HG02678 (cell line): ENCODE data around the gene LRRC41.
"Not testable (repeated sequence)": the region's sequence is repeated elsewhere in the genome, so short reads cannot be mapped to it uniquely, and the experiment has no call there.

ENCODE experiments used
- ATAC-seq: cut with Tn5 transposase; IDR thresholded peaks from one replicate; pipeline ENCODE4 v1.9.1; 2021; ENCODE audit warnings: mild to moderate bottlenecking, moderate library complexity; ENCODE audit not compliant: unreplicated experiment

The LRRC41 gene

DNA sequence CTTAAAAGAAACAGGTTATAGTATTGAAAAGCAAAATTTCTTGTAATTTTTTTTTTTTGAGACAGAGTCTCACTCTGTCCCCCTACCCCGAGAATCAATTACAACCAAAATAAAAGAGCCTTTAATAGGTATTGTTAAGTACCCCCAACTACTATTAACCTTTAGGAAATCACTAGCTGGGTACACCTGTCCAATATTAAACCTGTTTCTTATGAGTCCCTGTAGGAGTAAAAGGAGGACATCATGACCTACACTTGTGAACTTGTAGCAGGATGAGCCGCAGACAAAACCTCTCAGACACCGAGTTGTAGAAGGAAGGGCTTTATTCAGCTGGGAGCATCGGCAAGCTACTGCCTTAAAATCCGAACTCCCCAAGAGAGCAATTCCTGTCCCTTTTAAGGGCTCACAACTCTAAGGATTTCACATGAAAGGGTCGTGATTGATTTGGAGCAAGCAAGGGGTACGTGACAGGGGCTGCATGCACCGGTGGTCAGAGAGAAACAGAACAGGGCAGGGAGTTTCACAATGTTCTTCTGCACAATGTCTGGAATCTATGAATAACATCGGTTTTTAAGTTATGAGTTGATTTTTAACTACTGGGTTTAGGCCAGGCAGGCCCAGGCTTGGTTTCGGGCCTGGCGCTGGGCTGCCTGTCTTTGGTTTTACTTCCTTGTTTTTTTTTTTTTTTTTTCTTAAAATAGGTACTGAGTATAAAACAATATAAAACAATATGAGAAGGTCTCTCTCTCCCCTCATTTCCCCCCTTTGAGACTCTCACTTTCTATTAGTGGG lies 22.1 kb upstream of the LRRC41 start:
- not testable (repeated sequence) for ATAC-seq

- ATAC-seq = not testable (repeated sequence)
These were observed 18.8 kb upstream of the LRRC41 start for GRCh38 chr1:46322191-46322590.

DNA sequence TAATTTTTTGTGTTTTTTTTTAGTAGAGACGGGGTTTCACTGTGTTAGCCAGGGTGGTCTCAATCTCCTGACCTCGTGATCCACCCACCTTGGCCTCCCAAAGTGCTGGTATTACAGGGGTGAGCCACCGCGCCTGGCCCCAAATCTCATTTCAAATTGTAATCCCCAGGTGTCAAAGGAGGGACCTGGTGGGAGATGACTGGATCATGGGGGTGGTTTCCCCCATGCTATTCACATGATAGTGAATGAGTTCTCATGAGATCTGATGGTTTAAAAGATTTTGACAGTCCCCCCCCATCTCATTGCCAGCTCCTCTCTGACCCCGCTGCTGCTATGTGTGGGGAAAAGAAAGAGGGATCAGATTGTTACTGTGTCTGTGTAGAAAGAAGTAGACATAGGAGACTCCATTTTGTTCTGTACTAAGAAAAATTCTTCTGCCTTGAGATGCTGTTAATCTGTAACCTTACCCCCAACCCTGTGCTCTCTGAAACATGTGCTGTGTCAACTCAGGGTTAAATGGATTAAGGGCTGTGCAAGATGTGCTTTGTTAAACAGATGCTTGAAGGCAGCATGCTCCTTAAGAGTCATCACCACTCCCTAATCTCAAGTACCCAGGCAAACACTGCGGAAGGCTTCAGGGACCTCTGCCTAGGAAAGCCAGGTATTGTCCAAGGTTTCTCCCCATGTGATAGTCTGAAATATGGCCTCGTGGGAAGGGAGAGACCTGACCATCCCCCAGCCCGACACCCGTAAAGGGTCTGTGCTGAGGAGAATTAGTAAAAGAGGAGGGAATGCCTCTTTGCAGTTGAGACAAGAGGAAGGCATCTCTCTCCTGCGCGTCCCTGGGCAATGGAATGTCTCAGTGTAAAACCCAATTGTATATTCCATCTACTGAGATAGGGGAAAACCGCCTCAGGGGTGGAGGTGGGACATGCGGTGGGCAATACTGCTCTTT lies 16.8 kb upstream of the LRRC41 start:
- ATAC-seq = not testable (repeated sequence)

GRCh38 chr1:46319301-46319700 lies 15.9 kb upstream of the LRRC41 start:
- ATAC-seq = not testable (repeated sequence)

- no peak for ATAC-seq
These were observed 13.9 kb upstream of the LRRC41 start for GRCh38 chr1:46317323-46317722.

- no peak for ATAC-seq
These were observed 12.4 kb upstream of the LRRC41 start for GRCh38 chr1:46315669-46316403.

- no peak for ATAC-seq
These were observed 6.9 kb upstream of the LRRC41 start for GRCh38 chr1:46310321-46310720.

GRCh38 chr1:46309401-46310159 lies 6.2 kb upstream of the LRRC41 start:
- no peak for ATAC-seq

DNA sequence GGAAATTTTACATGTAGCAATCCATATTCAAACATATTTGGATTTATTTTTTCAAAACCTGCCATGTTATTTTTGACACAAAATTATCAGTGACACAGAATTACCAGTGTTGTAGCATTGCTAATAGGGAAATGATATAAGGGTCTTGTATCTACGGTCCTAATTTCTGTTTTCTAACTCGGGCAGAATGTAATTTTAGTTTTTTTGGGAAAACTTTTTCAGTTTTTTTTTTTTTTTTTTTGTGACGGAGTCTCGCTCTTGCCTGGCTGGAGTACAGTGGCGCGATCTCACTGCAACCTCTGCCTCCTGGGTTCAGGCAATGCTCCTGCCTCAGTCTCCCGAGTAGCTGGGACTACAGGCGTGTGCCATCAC lies 2.7 kb upstream of the LRRC41 start:
- no peak for ATAC-seq

DNA sequence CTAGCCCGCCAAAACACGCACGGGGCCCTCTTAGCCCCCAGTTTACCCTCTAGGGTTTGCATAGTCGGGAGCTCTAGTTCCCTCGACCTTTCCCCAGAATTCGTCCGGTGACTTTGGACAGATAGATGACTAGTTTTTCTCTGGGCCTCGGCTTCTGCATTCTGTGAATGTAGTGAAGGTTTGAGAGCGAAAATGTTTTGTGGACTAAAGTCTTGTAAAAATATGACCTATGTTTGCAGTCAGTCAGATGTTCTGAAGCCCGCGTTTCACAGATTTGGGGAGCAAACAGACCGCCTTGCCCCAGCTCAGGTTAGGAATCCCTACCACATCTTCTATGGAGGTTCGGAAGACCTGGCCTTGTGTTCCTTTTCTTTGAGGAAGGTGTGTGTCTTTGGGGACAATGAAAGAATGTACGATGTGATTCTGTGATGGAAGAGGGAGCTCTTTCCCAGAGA lies 483 bp upstream of the LRRC41 start:
- ATAC-seq = no peak

DNA sequence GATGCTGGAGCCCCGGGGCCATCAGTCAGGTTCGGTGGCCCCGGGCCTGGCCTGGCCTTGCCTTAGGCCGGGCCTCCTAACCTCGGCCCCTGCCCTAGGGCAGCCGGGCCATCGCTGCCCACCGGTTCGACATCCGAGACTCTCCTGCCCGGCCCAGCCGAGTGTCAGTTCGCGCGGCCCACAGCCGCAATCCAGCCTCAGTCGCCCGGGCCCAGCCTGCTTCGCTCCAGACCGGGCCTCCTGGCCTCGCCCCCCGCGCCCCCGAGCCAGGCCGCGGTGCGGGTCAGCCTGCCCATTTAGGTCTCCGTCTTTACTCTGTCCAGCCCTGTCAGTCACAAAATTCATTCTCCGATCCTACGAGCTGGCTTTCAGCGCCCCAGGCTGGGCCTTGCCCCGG lies 777 bp downstream of the LRRC41 start:
- ATAC-seq = peak; percentile 3

GRCh38 chr1:46301808-46302640 lies 1.4 kb downstream of the LRRC41 start:
- no peak for ATAC-seq

GRCh38 chr1:46301406-46301807 lies 2.0 kb downstream of the LRRC41 start:
- no peak for ATAC-seq

- ATAC-seq = no peak
These were observed 2.6 kb downstream of the LRRC41 start for GRCh38 chr1:46300673-46301405.

DNA sequence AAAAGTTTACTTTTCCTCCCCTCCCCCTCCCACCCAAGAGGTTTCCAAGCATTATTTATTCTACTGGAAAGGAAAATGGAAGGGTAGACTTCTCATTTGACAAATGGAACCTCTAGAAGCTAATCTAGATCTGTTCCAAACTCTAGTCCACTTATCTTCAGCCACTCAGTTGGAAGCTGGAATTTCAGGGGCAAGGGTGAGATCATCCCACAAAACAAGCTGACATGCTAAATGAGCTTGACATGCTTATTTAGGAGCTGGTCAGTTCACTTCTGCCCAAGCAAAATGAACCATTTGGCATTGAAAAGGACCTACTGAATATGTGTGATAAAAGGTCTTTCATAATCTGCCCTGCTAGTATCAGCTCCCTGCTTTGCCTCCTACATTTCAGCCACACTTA lies 5.0 kb downstream of the LRRC41 start:
- no peak for ATAC-seq

DNA sequence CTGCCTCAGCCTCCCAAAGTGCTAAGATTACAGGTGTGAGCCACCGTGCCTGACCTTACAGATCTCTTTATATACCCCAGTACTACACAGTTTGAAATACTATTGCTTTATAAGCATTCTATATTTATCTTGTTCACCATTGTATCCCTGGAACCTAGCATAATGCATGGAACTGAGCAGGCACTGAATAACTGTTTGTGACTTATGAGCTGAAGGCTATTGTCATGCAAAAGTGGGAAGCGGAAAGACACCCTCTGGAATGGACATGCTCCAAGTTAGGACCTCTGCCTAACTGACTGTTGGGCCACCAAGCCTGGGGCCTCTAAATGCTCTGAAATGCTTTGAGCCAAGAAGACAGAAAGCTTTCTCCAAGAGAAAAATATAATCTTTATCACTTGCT lies 8.1 kb downstream of the LRRC41 start:
- no peak for ATAC-seq

DNA sequence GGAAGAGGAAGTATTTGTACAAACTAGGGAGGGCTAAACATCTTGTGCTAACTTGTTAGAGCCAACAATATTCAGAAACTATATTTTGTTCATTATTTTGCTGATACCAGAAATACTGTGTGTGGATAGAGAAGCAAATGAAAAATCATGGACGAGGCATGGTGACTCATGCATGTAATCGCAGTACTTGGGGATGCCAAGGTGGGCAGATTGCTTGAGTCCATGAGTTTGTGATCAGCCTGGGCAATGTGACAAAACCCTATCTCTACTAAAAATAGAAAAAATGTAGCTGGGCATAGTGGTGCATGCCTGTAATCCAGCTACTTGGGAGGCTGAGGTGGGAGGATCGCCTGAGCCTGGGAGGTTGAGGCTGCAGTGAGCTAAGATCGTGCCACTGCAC lies 13.4 kb downstream of the LRRC41 start:
- no peak for ATAC-seq

DNA sequence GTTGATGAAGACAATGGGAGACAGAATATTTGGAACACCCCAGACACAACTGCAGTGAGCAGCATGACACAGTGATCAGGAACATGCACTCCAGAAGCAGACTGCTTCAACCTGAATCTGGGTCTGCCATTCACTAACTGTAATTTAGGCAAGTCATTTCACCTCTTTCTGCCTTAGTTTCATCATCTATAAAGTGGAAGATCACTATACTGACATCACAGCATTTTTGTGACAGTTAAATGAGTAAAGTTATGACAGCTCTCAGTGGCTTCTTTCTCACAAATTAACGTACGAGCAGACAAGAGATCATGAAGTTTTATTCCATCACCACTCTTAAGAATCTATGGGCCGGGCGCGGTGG lies 14.3 kb downstream of the LRRC41 start:
- no peak for ATAC-seq
